OCI-LY1 (cell line): Measurements from ENCODE around the gene SNCG.

Experiments used
- EZH2 ChIP-seq: fragments of 200-600 bp; sonication (generic), shearing (Covaris generic); IDR thresholded peaks from 2 replicates; pipeline ENCODE4 v1.8.0; 2017; ENCODE audit warnings: borderline replicate concordance, mixed run types, mild to moderate bottlenecking, antibody characterized with exemption, low read length, moderate library complexity, mixed read lengths
- TF ChIP-seq, protein P1 (sequence below): fragments of 200-600 bp; sonication (generic), shearing (Covaris generic); IDR thresholded peaks from 2 replicates; pipeline ENCODE4 v1.5.1; 2017; ENCODE audit warnings: mild to moderate bottlenecking, antibody characterized with exemption, low read length, moderate library complexity, mixed read lengths

DNA sequence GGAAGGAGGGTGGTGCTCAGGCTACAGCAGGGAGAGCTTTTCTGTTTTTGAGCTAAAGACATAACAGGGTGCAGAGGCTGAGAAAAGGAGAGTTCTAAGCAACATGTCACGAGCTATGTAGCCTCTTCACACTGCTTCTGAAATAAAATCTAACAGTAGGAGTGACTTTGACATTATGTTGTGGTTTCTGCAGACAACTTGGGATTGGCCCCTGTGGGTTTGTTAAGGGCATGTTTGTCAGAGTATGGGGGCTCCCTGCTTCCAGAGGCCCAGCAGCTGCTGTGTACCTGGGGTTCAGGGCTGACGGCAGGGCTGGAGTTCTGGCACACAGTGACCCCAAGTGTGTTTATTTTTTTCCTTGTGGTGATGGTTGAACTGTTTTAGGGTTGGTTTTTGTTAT is 25.7 kb upstream of the SNCG start:
- no peak for TF ChIP-seq EZH2
- TF ChIP-seq, protein P1, sequence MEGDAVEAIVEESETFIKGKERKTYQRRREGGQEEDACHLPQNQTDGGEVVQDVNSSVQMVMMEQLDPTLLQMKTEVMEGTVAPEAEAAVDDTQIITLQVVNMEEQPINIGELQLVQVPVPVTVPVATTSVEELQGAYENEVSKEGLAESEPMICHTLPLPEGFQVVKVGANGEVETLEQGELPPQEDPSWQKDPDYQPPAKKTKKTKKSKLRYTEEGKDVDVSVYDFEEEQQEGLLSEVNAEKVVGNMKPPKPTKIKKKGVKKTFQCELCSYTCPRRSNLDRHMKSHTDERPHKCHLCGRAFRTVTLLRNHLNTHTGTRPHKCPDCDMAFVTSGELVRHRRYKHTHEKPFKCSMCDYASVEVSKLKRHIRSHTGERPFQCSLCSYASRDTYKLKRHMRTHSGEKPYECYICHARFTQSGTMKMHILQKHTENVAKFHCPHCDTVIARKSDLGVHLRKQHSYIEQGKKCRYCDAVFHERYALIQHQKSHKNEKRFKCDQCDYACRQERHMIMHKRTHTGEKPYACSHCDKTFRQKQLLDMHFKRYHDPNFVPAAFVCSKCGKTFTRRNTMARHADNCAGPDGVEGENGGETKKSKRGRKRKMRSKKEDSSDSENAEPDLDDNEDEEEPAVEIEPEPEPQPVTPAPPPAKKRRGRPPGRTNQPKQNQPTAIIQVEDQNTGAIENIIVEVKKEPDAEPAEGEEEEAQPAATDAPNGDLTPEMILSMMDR = no peak
